Smooth muscle cell (in vitro differentiated cells): ENCODE results near the gene SLC35B2. TPM values are rescaled to one million over a fixed set of nuclear protein-coding genes. Genes with fewer than 3 reads are reported as not detected.

Experiments
- DNase-seq: peaks from one replicate; lab custom pipeline; 2025; ENCODE audit not compliant: unreplicated experiment; lab: John Stamatoyannopoulos, UW
- H2AFZ ChIP-seq: fragments of 200-600 bp; sonication (generic); 2 replicates; pipeline ENCODE4 v1.6.0; 2016; ENCODE audit warnings: antibody characterized with exemption, low read depth, mild to moderate bottlenecking
- H3F3A ChIP-seq: fragments of 200-600 bp; sonication (generic); 2 replicates; pipeline ENCODE4 v1.6.0; 2017; ENCODE audit warnings: antibody characterized with exemption, low read depth
- H3K27ac ChIP-seq: fragments of 200-600 bp; sonication (generic); 2 replicates; pipeline ENCODE4 v1.5.1; 2016; ENCODE audit warnings: low read depth, mild to moderate bottlenecking
- H3K27me3 ChIP-seq: fragments of 200-600 bp; sonication (generic); 2 replicates; pipeline ENCODE4 v1.6.1; 2016; ENCODE audit warnings: low read depth, mild to moderate bottlenecking
- H3K36me3 ChIP-seq: fragments of 200-600 bp; sonication (generic); 2 replicates; pipeline ENCODE4 v1.5.1; 2016; ENCODE audit warnings: low read depth
- H3K4me1 ChIP-seq: fragments of 200-600 bp; sonication (generic); 2 replicates; pipeline ENCODE4 v1.5.1; 2016; ENCODE audit warnings: low read depth
- H3K4me2 ChIP-seq: fragments of 200-600 bp; sonication (generic); 2 replicates; pipeline ENCODE4 v1.6.0; 2016; ENCODE audit warnings: mild to moderate bottlenecking
- H3K4me3 ChIP-seq: fragments of 200-600 bp; sonication (generic); 2 replicates; pipeline ENCODE4 v1.5.1; 2016; ENCODE audit warnings: mild to moderate bottlenecking
- H3K79me2 ChIP-seq: fragments of 200-600 bp; sonication (generic); 2 replicates; pipeline ENCODE4 v1.6.0; 2016; ENCODE audit warnings: low read depth, mild to moderate bottlenecking
- H3K9ac ChIP-seq: fragments of 200-600 bp; sonication (generic); 2 replicates; pipeline ENCODE4 v1.6.0; 2016; ENCODE audit warnings: low read depth
- H3K9me3 ChIP-seq: fragments of 200-600 bp; sonication (generic); replicated peaks from 2 replicates; pipeline ENCODE4 v1.5.1; 2016; ENCODE audit warnings: low read depth
- H4K20me1 ChIP-seq: fragments of 200-600 bp; sonication (generic); 2 replicates; pipeline ENCODE4 v1.6.0; 2016; ENCODE audit warnings: low read depth
- CTCF ChIP-seq: fragments of 200-600 bp; sonication (generic); IDR thresholded peaks from 2 replicates; pipeline ENCODE4 v1.5.1; 2017; ENCODE audit warnings: borderline replicate concordance, mild to moderate bottlenecking, antibody characterized with exemption; ENCODE audit not compliant: insufficient read depth, poor library complexity, severe bottlenecking
- WGBS: methylation state at CpG from one replicate; pipeline ENCODE4 v1.1.7; 2016; ENCODE audit warnings: low lambda C conversion rate; 5-methylcytosine and 5-hydroxymethylcytosine counted together
- polyA plus RNA-seq: library from polyadenylated mRNA; unstranded; fragments of >200 nt; fragmentation: Nextera tagmentation; extraction: Ambion mirVana; gene quantifications from 2 replicates; pipeline ENCODE4 v1.2.1, GENCODE V29; 2016
- total RNA-seq: library from RNA; depleted of rRNA; stranded (reverse); fragments of >200 nt; gene quantifications from 2 replicates; pipeline ENCODE4 v1.2.3, GENCODE V29; 2014

Gene SLC35B2
- total and polyA plus RNA-seq, 2 experiments from 2014 or later: 68.6 to 112 TPM

- H3K79me2 ChIP-seq: no peaks in the 10 kb centered on the region
- DNase-seq: no peak
- H2AFZ ChIP-seq: no peak overlapping the region
- H3K4me2 ChIP-seq: no peak overlapping the region
- H3K9ac ChIP-seq: no peak overlapping the region
- peaks cover 70% of the 10 kb centered on the region for H3K27me3 ChIP-seq
- H4K20me1 ChIP-seq: no peaks in the 10 kb centered on the region
- no peaks in the 10 kb centered on the region for H3K36me3 ChIP-seq
- H3K27ac ChIP-seq: no peak overlapping the region
- no peaks in the 10 kb centered on the region for H3K9me3 ChIP-seq
- H3K4me3 ChIP-seq: no peak overlapping the region
- no peaks in the 10 kb centered on the region for H3K4me1 ChIP-seq
- 92% methylated on average over 12 of the region's 12 CpGs for WGBS
- no peaks in the 10 kb centered on the region for H3F3A ChIP-seq
- TF ChIP-seq CTCF: no peak
Observed at GRCh38 chr6:44286285-44286565, 28.9 kb upstream of the SLC35B2 start.

GRCh38 chr6:44285552-44286284 lies 28.4 kb upstream of the SLC35B2 start:
- H3K4me1 ChIP-seq: no peaks in the 10 kb centered on the region
- no peaks in the 10 kb centered on the region for H3F3A ChIP-seq
- H3K4me3 ChIP-seq: no peak overlapping the region
- no peaks in the 10 kb centered on the region for H3K36me3 ChIP-seq
- DNase-seq: no peak
- TF ChIP-seq CTCF: no peak
- H3K27me3 ChIP-seq: peaks cover 70% of the 10 kb centered on the region
- 78% methylated on average over 25 of the region's 25 CpGs for WGBS
- no peaks in the 10 kb centered on the region for H4K20me1 ChIP-seq
- no peak overlapping the region for H3K27ac ChIP-seq
- H3K4me2 ChIP-seq: no peak overlapping the region
- H3K9me3 ChIP-seq: no peaks in the 10 kb centered on the region
- no peak overlapping the region for H2AFZ ChIP-seq
- H3K79me2 ChIP-seq: no peaks in the 10 kb centered on the region
- no peak overlapping the region for H3K9ac ChIP-seq

- Histone ChIP-seq H3K4me3 (no peak overlapping the region), H3K4me2 (no peak overlapping the region), H3F3A (no peaks in the 10 kb centered on the region), H3K79me2 (no peaks in the 10 kb centered on the region), H3K4me1 (no peaks in the 10 kb centered on the region), H3K9ac (no peak overlapping the region), H2AFZ (no peak overlapping the region), H3K27me3 (peaks cover 70% of the 10 kb centered on the region), H4K20me1 (no peaks in the 10 kb centered on the region), H3K36me3 (no peaks in the 10 kb centered on the region), H3K9me3 (no peaks in the 10 kb centered on the region), H3K27ac (no peak overlapping the region)
- TF ChIP-seq CTCF: no peak
- no peak for DNase-seq
- WGBS: 62% methylated on average over 4 of the region's 4 CpGs
Observed at GRCh38 chr6:44284867-44285266, 27.5 kb upstream of the SLC35B2 start.

- Histone ChIP-seq H3K4me2 (no peak overlapping the region), H3K27ac (no peak overlapping the region), H3K9me3 (no peaks in the 10 kb centered on the region), H3F3A (no peaks in the 10 kb centered on the region), H3K27me3 (peaks cover 64% of the 10 kb centered on the region), H3K4me1 (no peaks in the 10 kb centered on the region), H2AFZ (no peak overlapping the region), H3K36me3 (no peaks in the 10 kb centered on the region), H4K20me1 (no peaks in the 10 kb centered on the region), H3K4me3 (no peak overlapping the region), H3K9ac (no peak overlapping the region), H3K79me2 (no peaks in the 10 kb centered on the region)
- 50% methylated on average over 2 of the region's 2 CpGs for WGBS
- no peak for TF ChIP-seq CTCF
- DNase-seq: no peak
Observed at GRCh38 chr6:44284121-44284520, 26.8 kb upstream of the SLC35B2 start.
